Activated CD8-positive, alpha-beta T cell treated with anti-CD3 and anti-CD28 coated beads for 36 hours (primary cell): ENCODE results near the gene KRABD2.
A peak's percentile ranks its signal among the peaks of the same experiment; 100 is the strongest.
"Not testable (repeated sequence)": the region's sequence is repeated elsewhere in the genome, so short reads cannot be mapped to it uniquely, and the experiment has no call there.

Experiments used
- ATAC-seq: fragments of 200-7000 bp; cut with Tn5 transposase; one replicate; pipeline ENCODE4 v1.10.0; 2021; ENCODE audit warnings: mild to moderate bottlenecking, moderate library complexity
- CTCF ChIA-PET: fragments of 350-600 bp; sonication (Branson Sonifier 250); formaldehyde crosslinking; loops from one replicate; lab custom pipeline; 2021; ENCODE audit warnings: antibody characterized with exemption; lab: Charles Lee
- POLR2A ChIA-PET: fragments of 350-600 bp; sonication (Branson Sonifier 250); formaldehyde crosslinking; loops from one replicate; lab custom pipeline; 2021; ENCODE audit warnings: antibody characterized with exemption; lab: Charles Lee
- DNase-seq: peaks from one replicate; pipeline ENCODE4 v3.0.0-alpha.2; 2020
- H3K27ac Mint-ChIP-seq: one replicate; pipeline ENCODE4 v1.8.0; 2021; ENCODE audit warnings: mild to moderate bottlenecking, mixed read lengths
- H3K27me3 Mint-ChIP-seq: one replicate; pipeline ENCODE4 v1.8.0; 2021; ENCODE audit warnings: mixed read lengths
- H3K36me3 Mint-ChIP-seq: one replicate; pipeline ENCODE4 v1.8.0; 2021; ENCODE audit warnings: low read depth, mixed read lengths
- H3K4me1 Mint-ChIP-seq: one replicate; pipeline ENCODE4 v1.8.0; 2021; ENCODE audit warnings: low read depth, mixed read lengths
- H3K4me3 Mint-ChIP-seq: one replicate; pipeline ENCODE4 v1.8.0; 2021; ENCODE audit warnings: mild to moderate bottlenecking, moderate library complexity, mixed read lengths
- H3K9me3 Mint-ChIP-seq: one replicate; pipeline ENCODE4 v1.8.0; 2021; ENCODE audit warnings: mixed read lengths
- CTCF ChIP-seq: fragments of 200-600 bp; IDR thresholded peaks from one replicate; pipeline ENCODE4 v1.8.0; 2022; ENCODE audit warnings: antibody characterized with exemption, mild to moderate bottlenecking
- intact Hi-C: fragments of 100-400 bp; cut with micrococcal nuclease; formaldehyde crosslinking; loops from one replicate; pipeline ENCODE4 v1.10.0; 2022

KRABD2 gene

GRCh38 chr17:8382880-8383142 is 6.3 kb upstream of the KRABD2 start:
- ChIA-PET CTCF (interaction anchor here (0.7 to 2.9 kb wide), 5 partner anchors 53 to 814 kb away, joined by 3 to 17 read pairs (median 4); partner anchors contain the start of genes NDEL1 and SLC25A35), POLR2A (interaction anchor here (0.5 to 2.9 kb wide), 15 partner anchors 9 to 558 kb away, joined by 3 to 12 read pairs (median 4); partner anchors contain the start of genes PFAS and RNF222)
- Mint-ChIP-seq H3K27ac (peak overlapping the region; percentile 98), H3K27me3 (no peaks in the 10 kb centered on the region), H3K4me1 (peaks cover 49% of the 10 kb centered on the region), H3K9me3 (no peaks in the 10 kb centered on the region), H3K36me3 (peaks cover 52% of the 10 kb centered on the region), H3K4me3 (peak overlapping the region; percentile 97)
- DNase-seq (no peak), ATAC-seq (no peak)
- intact Hi-C loops: loop anchor here (10.0 kb wide), 1 partner anchor 362 kb away; the partner anchor contains the start of gene CCDC42
- no peak for TF ChIP-seq CTCF

DNA sequence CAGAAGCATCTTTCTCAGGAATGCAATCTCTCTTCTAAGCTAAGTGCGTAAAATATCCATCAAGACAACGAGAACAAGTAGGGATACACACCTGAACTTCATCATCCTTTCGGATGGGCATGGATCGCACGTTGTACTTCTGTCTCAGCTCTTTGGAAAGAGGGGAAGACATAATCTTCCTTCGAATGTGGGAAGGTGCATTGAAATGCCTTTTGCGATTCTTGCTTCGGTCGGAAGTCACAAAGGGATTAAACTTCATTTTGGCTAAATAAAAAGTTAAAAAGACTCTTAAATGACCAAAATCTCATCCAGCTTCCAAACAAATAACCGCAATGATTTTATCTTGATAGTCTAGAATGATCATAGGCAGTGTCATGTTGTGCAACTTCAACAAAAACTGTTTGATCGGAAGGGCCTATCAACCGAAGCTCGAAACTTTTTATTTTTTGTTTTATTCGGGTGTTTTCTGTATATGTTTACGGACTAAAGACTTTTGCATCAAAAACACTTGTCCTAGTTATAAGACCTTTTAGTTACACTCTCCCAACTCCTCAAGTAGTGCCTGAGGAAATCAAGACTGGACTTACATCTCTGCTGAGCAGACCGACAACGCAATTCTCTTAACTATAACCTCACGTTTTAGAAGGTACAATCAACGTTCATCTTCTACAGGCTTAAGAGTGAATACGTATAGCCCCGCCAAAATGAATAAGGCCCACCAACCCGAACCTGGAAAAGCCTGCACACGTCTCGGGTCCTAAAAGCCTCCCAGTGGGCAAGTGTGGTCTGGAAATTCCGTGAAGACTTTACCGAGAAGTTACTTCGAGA is 5.8 kb upstream of the KRABD2 start:
- Mint-ChIP-seq H3K9me3 (no peaks in the 10 kb centered on the region), H3K27ac (peak overlapping the region; percentile 98), H3K27me3 (no peaks in the 10 kb centered on the region), H3K36me3 (peaks cover 56% of the 10 kb centered on the region), H3K4me1 (peaks cover 53% of the 10 kb centered on the region), H3K4me3 (peak overlapping the region; percentile 97)
- TF ChIP-seq CTCF: no peak
- intact Hi-C loops: loop anchor here (10.0 kb wide), 1 partner anchor 363 kb away; the partner anchor contains the start of gene CCDC42
- no peak for DNase-seq
- POLR2A ChIA-PET: interaction anchor here (0.5 to 2.9 kb wide), 18 partner anchors 10 to 560 kb away, joined by 3 to 12 read pairs (median 4); partner anchors contain the start of genes PFAS, RNF222 and SLC25A35
- CTCF ChIA-PET: interaction anchor here (0.7 to 2.9 kb wide), 6 partner anchors 53 to 815 kb away, joined by 3 to 17 read pairs (median 4); partner anchors contain the start of genes NDEL1 and SLC25A35
- ATAC-seq: no peak

DNA sequence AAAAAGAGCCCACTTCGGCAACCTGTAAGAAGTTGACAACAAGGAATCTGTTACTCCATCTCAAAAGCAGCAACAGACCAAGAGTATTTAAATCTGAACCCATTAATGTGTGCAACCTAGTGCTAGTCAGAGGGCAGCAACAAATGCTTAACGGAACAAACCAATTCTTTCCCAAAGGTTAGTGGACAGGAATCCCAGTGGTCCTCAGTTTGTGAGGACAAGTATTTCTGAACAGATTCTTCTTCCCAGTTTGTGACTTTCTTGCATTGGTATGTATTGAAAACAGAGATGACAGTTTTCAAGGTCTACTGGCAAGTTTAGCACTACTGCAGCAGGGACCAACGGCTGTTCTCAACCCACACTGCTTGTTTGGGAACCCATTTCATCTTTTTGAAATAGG is 3.5 kb upstream of the KRABD2 start:
- Mint-ChIP-seq H3K27ac (peak overlapping the region; percentile 26), H3K36me3 (peaks cover 74% of the 10 kb centered on the region), H3K27me3 (no peaks in the 10 kb centered on the region), H3K4me1 (peaks cover 58% of the 10 kb centered on the region), H3K9me3 (no peaks in the 10 kb centered on the region), H3K4me3 (peak overlapping the region; percentile 97)
- ChIA-PET CTCF (no interaction called here), POLR2A (interaction anchor here (1.2 to 2.9 kb wide), 2 partner anchors 9 to 12 kb away, joined by 3 to 12 read pairs; no protein-coding TSS in a partner anchor)
- intact Hi-C loops: loop anchor here (10.0 kb wide), 1 partner anchor 365 kb away; the partner anchor contains the start of gene CCDC42
- TF ChIP-seq CTCF: no peak
- DNase-seq: no peak
- ATAC-seq: no peak

DNA sequence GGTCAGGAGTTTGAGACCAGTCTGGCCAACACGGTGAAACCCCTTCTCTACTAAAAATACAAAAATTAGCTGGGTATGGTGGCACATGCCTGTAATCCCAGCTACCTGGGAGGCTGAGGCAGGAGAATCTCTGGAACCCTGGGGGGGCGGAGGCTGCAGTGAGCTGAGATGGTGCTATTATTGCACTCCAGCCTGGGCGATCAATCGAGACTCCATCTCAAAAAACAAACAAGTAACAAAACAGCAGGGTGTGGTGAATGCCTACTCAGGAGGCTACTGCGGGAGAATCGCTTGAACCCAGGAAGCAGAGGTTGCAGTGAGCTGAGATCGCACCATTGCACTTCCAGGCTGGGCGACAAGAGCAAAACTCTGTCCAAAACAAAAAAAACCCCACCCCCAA is 1.6 kb upstream of the KRABD2 start:
- H3K27me3 Mint-ChIP-seq, intact Hi-C loops, H3K9me3 Mint-ChIP-seq, DNase-seq, ATAC-seq: not testable (repeated sequence)
- Mint-ChIP-seq H3K36me3 (peaks cover 77% of the 10 kb centered on the region), H3K4me1 (peaks cover 51% of the 10 kb centered on the region), H3K4me3 (peak overlapping the region; percentile 81), H3K27ac (peak overlapping the region; percentile 70)
- CTCF ChIA-PET: interaction anchor here (1.7 to 2.1 kb wide), 2 partner anchors 32 to 318 kb away, joined by 3 to 6 read pairs; no protein-coding TSS in a partner anchor
- POLR2A ChIA-PET: interaction anchor here (1.2 to 3.5 kb wide), 4 partner anchors 9 to 155 kb away, joined by 3 to 17 read pairs (median 10); partner anchors contain the start of gene SLC25A35

- intact Hi-C loops: no loop called here
- CTCF ChIA-PET: interaction anchor here (0.7 to 2.1 kb wide), 14 partner anchors 9 to 364 kb away, joined by 3 to 10 read pairs (median 4); partner anchors contain the start of gene PFAS
- POLR2A ChIA-PET: interaction anchor here (0.7 to 3.5 kb wide), 13 partner anchors 8 to 369 kb away, joined by 3 to 17 read pairs (median 4); partner anchors contain the start of gene SLC25A35
- H3K36me3 Mint-ChIP-seq: peaks cover 70% of the 10 kb centered on the region
- H3K27me3 Mint-ChIP-seq: no peaks in the 10 kb centered on the region
- H3K27ac Mint-ChIP-seq: peak overlapping the region; percentile 77
- H3K4me1 Mint-ChIP-seq: peaks cover 51% of the 10 kb centered on the region
- DNase-seq: no peak
- H3K9me3 Mint-ChIP-seq: no peaks in the 10 kb centered on the region
- peak overlapping the region; percentile 81 for H3K4me3 Mint-ChIP-seq
- TF ChIP-seq CTCF: no peak
- no peak for ATAC-seq
These were observed 918 bp upstream of the KRABD2 start for GRCh38 chr17:8377422-8377821.
